Thyroid gland (tissue), 4 donors: ENCODE data around the gene BRAT1.

Experiments
- POLR2A ChIP-seq, 2 donors: fragments of 450-650 bp; IDR thresholded peaks; one replicate each; pipeline ENCODE4 v1.6.1; 2017; ENCODE audit warnings: antibody characterized with exemption in 2 of 2, mild to moderate bottlenecking in 2 of 2, moderate library complexity in 1 of 2
- TF ChIP-seq, protein P1 (sequence below), 6 experiments: fragments of 200-600 bp in 3 of 6; fragments of 450-650 bp in 3 of 6; sonication (generic) in 3 of 6; IDR thresholded peaks; one replicate each; pipeline ENCODE4 v1.5.1; 2016 to 2019; ENCODE audit warnings: antibody characterized with exemption in 6 of 6, mild to moderate bottlenecking in 2 of 6, inconsistent platforms in 1 of 6, moderate library complexity in 1 of 6

DNA sequence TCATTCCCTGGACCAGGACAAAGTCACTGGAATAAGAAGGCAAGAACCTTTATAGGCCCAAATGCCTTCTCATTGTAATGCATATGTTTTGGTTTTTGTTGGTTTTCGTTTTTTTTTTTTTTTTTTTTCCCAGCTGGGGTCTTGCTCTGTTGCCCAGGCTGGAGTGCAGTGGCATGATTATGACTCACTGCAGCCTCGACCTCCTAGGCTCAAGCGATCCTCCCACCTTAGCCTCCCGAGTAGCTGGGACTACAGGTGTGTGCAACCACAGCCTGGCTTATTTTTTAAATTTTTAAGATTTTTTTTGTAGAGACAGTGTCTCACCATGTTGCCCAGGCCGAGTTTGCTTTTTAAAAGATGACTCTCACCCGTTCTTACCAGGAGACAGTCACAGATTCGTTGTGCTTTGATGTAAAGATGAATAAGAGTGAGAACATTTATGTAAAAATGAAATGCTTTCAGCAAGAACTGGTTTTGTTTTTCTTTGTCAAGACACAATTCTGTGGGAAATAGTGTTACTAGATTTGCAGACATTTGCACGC is 11.1 kb upstream of the BRAT1 start:
- TF ChIP-seq, protein P1, sequence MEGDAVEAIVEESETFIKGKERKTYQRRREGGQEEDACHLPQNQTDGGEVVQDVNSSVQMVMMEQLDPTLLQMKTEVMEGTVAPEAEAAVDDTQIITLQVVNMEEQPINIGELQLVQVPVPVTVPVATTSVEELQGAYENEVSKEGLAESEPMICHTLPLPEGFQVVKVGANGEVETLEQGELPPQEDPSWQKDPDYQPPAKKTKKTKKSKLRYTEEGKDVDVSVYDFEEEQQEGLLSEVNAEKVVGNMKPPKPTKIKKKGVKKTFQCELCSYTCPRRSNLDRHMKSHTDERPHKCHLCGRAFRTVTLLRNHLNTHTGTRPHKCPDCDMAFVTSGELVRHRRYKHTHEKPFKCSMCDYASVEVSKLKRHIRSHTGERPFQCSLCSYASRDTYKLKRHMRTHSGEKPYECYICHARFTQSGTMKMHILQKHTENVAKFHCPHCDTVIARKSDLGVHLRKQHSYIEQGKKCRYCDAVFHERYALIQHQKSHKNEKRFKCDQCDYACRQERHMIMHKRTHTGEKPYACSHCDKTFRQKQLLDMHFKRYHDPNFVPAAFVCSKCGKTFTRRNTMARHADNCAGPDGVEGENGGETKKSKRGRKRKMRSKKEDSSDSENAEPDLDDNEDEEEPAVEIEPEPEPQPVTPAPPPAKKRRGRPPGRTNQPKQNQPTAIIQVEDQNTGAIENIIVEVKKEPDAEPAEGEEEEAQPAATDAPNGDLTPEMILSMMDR (IDR thresholded peaks at IDR 0.05): no peak
- no peak for TF ChIP-seq POLR2A (IDR thresholded peaks at IDR 0.05)
